ENCODE results near the gene EMX1. TPM values are rescaled to one million over a fixed set of nuclear protein-coding genes. Genes with fewer than 3 reads are reported as not detected.

Gene EMX1
- total RNA-seq, 1 donor from 2014 or later = not detected

GRCh38 chr2:72952961-72953360 lies 35.6 kb downstream of the EMX1 start:
- no peak for TF ChIP-seq CTCF (IDR thresholded peaks at IDR 0.05)
- DNase-seq (ENCODE audit: low spot score in 2 of 2) = no peak
- Histone ChIP-seq H3K4me1 (no peaks in the 10 kb centered on the region), H3K4me3 (no peak overlapping the region), H3K27ac (no peak overlapping the region), H3K9me3 (no peaks in the 10 kb centered on the region), H3K36me3 (no peaks in the 10 kb centered on the region), H3K27me3 (no peaks in the 10 kb centered on the region)
- intact Hi-C loops (cut with DNase I) = no loop called here

GRCh38 chr2:72953528-72953927 lies 36.2 kb downstream of the EMX1 start:
- Histone ChIP-seq H3K4me1 (no peaks in the 10 kb centered on the region), H3K36me3 (no peaks in the 10 kb centered on the region), H3K27me3 (no peaks in the 10 kb centered on the region), H3K27ac (no peak overlapping the region), H3K9me3 (no peaks in the 10 kb centered on the region), H3K4me3 (no peak overlapping the region)
- intact Hi-C loops (cut with DNase I) = no loop called here
- TF ChIP-seq CTCF (IDR thresholded peaks at IDR 0.05) = no peak
- DNase-seq (ENCODE audit: low spot score in 2 of 2) = no peak

- no peak for TF ChIP-seq CTCF (IDR thresholded peaks at IDR 0.05)
- Histone ChIP-seq H3K36me3 (no peaks in the 10 kb centered on the region), H3K4me3 (no peak overlapping the region), H3K27me3 (no peaks in the 10 kb centered on the region), H3K9me3 (no peaks in the 10 kb centered on the region), H3K4me1 (no peaks in the 10 kb centered on the region), H3K27ac (no peak overlapping the region)
- no peak for DNase-seq (ENCODE audit: low spot score in 2 of 2)
- intact Hi-C loops (cut with DNase I) = no loop called here
These were observed 36.7 kb downstream of the EMX1 start for GRCh38 chr2:72953976-72954375.

- intact Hi-C loops (cut with DNase I) = no loop called here
These were observed 37.3 kb downstream of the EMX1 start for GRCh38 chr2:72954376-72955227.

GRCh38 chr2:72955228-72956049 lies 38.1 kb downstream of the EMX1 start:
- intact Hi-C loops (cut with DNase I) = no loop called here
- Histone ChIP-seq H3K27ac (no peak overlapping the region), H3K4me3 (no peak overlapping the region), H3K27me3 (no peaks in the 10 kb centered on the region), H3K36me3 (no peaks in the 10 kb centered on the region), H3K4me1 (no peaks in the 10 kb centered on the region), H3K9me3 (no peaks in the 10 kb centered on the region)
- no peak for TF ChIP-seq CTCF (IDR thresholded peaks at IDR 0.05)
- DNase-seq (ENCODE audit: low spot score in 2 of 2) = no peak

More at GRCh38 chr2:72954376-72955227, 37.3 kb downstream of the EMX1 start:
- Histone ChIP-seq H3K36me3 (no peaks in the 10 kb centered on the region), H3K27ac (no peak overlapping the region), H3K9me3 (no peaks in the 10 kb centered on the region), H3K4me1 (no peaks in the 10 kb centered on the region), H3K27me3 (no peaks in the 10 kb centered on the region), H3K4me3 (no peak overlapping the region)
- TF ChIP-seq CTCF (IDR thresholded peaks at IDR 0.05) = no peak
- DNase-seq (ENCODE audit: low spot score in 2 of 2) = no peak

All from ascending aorta (tissue), 2 donors.